GM12878 (cell line): ENCODE measurements around the gene AMPD2. TPM values are rescaled to one million over a fixed set of nuclear protein-coding genes. Genes with fewer than 3 reads are reported as not detected.

Source experiments
- ATAC-seq: fragments of 200-7000 bp; cut with Tn5 transposase; 3 replicates; pipeline ENCODE4 v1.9.1; 2020; ENCODE audit warnings: mild to moderate bottlenecking, moderate library complexity
- BruUV-seq: library from RNA; stranded (reverse); fragments of 400-500 nt; replicated peaks from 2 replicates; lab custom pipeline; 2021; lab: Mats Ljungman, UMichigan
- CTCF ChIA-PET: fragments of 300-600 bp; sonication (Branson Sonifier 250); formaldehyde crosslinking; extraction: SDS; loops from one replicate; lab custom pipeline; 2021; ENCODE audit warnings: inconsistent platforms; lab: Yijun Ruan, JAX
- POLR2A ChIA-PET: fragments of 350-600 bp; formaldehyde crosslinking; extraction: SDS; loops from one replicate; lab custom pipeline; 2021; ENCODE audit warnings: inconsistent platforms; lab: Charles Lee
- RAD21 ChIA-PET: fragments of 300-600 bp; sonication (Branson Sonifier 250); formaldehyde crosslinking; loops from one replicate; lab custom pipeline; 2023; ENCODE audit warnings: antibody characterized with exemption; ENCODE audit not compliant: unreplicated experiment; lab: Charles Lee
- SMC1A ChIA-PET: fragments of 300-600 bp; sonication (Branson Sonifier 250); formaldehyde crosslinking; loops from one replicate; lab custom pipeline; 2023; ENCODE audit not compliant: unreplicated experiment, uncharacterized antibody; lab: Charles Lee
- DNase-seq: peaks from one replicate; pipeline ENCODE4 v3.0.0-alpha.2; 2011; ENCODE audit warnings: low read depth, low spot score
- FAIRE-seq: peaks from 3 replicates; lab custom pipeline; 2011; peaks lifted over from hg19 to GRCh38; lab: Jason Lieb, UNC
- H2AFZ ChIP-seq: 2 replicates; pipeline ENCODE4 v1.6.0; 2011; ENCODE audit warnings: low read depth, low read length, control low read depth; ENCODE audit not compliant: control insufficient read depth
- H3K27ac ChIP-seq: 2 replicates; pipeline ENCODE4 v1.5.1; 2011; ENCODE audit warnings: control low read depth; ENCODE audit not compliant: control insufficient read depth, insufficient read depth
- H3K27me3 ChIP-seq, 2 experiments: replicated peaks in 1 of 2; 2 replicates each; pipeline versions ENCODE4 v1.6.0 to v1.6.1; 2011; ENCODE audit warnings: low read length in 1 of 2; ENCODE audit not compliant: control insufficient read depth in 2 of 2, insufficient read depth in 2 of 2
- H3K36me3 ChIP-seq, 2 experiments: 2 replicates each; pipeline ENCODE4 v1.5.1; 2011; ENCODE audit warnings: low read length in 1 of 2; ENCODE audit not compliant: control insufficient read depth in 2 of 2, insufficient read depth in 2 of 2
- H3K4me1 ChIP-seq: 2 replicates; pipeline ENCODE4 v1.6.1; 2011; ENCODE audit warnings: mild to moderate bottlenecking, low read length, moderate library complexity, mixed read lengths; ENCODE audit not compliant: control insufficient read depth, insufficient read depth
- H3K4me2 ChIP-seq: 2 replicates; pipeline ENCODE4 v1.6.0; 2011; ENCODE audit warnings: control low read depth; ENCODE audit not compliant: control insufficient read depth, insufficient read depth
- H3K4me3 ChIP-seq: fragments of 200-600 bp; sonication (generic); 2 replicates; pipeline ENCODE4 v1.5.1; 2016
- H3K79me2 ChIP-seq: 2 replicates; pipeline ENCODE4 v1.6.0; 2011; ENCODE audit warnings: low read length; ENCODE audit not compliant: control insufficient read depth, insufficient read depth
- H3K9ac ChIP-seq: 2 replicates; pipeline ENCODE4 v1.8.0; 2011; ENCODE audit warnings: low read length, control low read depth, mixed read lengths; ENCODE audit not compliant: control insufficient read depth, insufficient read depth
- H3K9me3 ChIP-seq: replicated peaks from 3 replicates; pipeline ENCODE4 v1.5.1; 2011; ENCODE audit warnings: mild to moderate bottlenecking, low read length; ENCODE audit not compliant: control insufficient read depth, insufficient read depth
- H4K20me1 ChIP-seq: 2 replicates; pipeline ENCODE4 v1.6.0; 2011; ENCODE audit not compliant: control insufficient read depth, insufficient read depth
- BHLHE40 ChIP-seq, 2 experiments: fragments of 450-650 bp in 1 of 2; IDR thresholded peaks; 2 replicates each; pipeline ENCODE4 v1.6.1; 2011 to 2017; ENCODE audit warnings: low read depth in 2 of 2, borderline replicate concordance in 1 of 2, improper control_type of control experiment in 1 of 2, low read length in 1 of 2, mild to moderate bottlenecking in 1 of 2
- CEBPB ChIP-seq, 2 experiments: fragments of 150-350 bp in 1 of 2; IDR thresholded peaks; 2 replicates each; pipeline ENCODE4 v1.6.1; 2012 to 2014; ENCODE audit warnings: low read depth in 2 of 2, low read length in 2 of 2, borderline replicate concordance in 1 of 2, inconsistent platforms in 1 of 2
- CHD4 ChIP-seq: fragments of 200-600 bp; sonication (generic); IDR thresholded peaks from 2 replicates; pipeline ENCODE4 v1.6.1; 2016; ENCODE audit warnings: mild to moderate bottlenecking
- FOXM1 ChIP-seq: IDR thresholded peaks from 2 replicates; pipeline ENCODE4 v1.6.1; 2012; ENCODE audit warnings: low read depth, mild to moderate bottlenecking, inconsistent platforms, low read length, moderate library complexity
- HCFC1 ChIP-seq: fragments of 150-350 bp; IDR thresholded peaks from 2 replicates; pipeline ENCODE4 v1.6.1; 2014; ENCODE audit warnings: low read length
- HDAC6 ChIP-seq: fragments of 200-600 bp; sonication (generic); IDR thresholded peaks from one replicate; pipeline ENCODE4 v1.8.0; 2017; ENCODE audit warnings: antibody characterized with exemption; ENCODE audit not compliant: unreplicated experiment
- KLF5 ChIP-seq: fragments of 450-650 bp; IDR thresholded peaks from 2 replicates; pipeline ENCODE4 v1.6.1; 2014; ENCODE audit warnings: mild to moderate bottlenecking; ENCODE audit not compliant: partially characterized antibody
- MAX ChIP-seq: IDR thresholded peaks from 2 replicates; pipeline ENCODE4 v1.6.1; 2012; ENCODE audit warnings: low read depth, low read length, improper control_type of control experiment
- MEF2A ChIP-seq: IDR thresholded peaks from 2 replicates; pipeline ENCODE4 v1.6.1; 2011; ENCODE audit warnings: low read depth, mild to moderate bottlenecking, low read length, moderate library complexity; ENCODE audit not compliant: insufficient read depth
- MEF2B ChIP-seq: fragments of 450-650 bp; IDR thresholded peaks from 2 replicates; pipeline ENCODE4 v1.6.1; 2018; ENCODE audit warnings: mild to moderate bottlenecking, moderate library complexity; ENCODE audit not compliant: partially characterized antibody, poor library complexity, severe bottlenecking
- MTA2 ChIP-seq: fragments of 450-650 bp; IDR thresholded peaks from 2 replicates; pipeline ENCODE4 v1.6.1; 2016; ENCODE audit warnings: low read depth, mild to moderate bottlenecking, moderate library complexity
- NFYA ChIP-seq: IDR thresholded peaks from 2 replicates; pipeline ENCODE4 v1.6.1; 2011; ENCODE audit warnings: low read depth, mild to moderate bottlenecking, low read length, improper control_type of control experiment, borderline replicate concordance
- NR2C2 ChIP-seq: IDR thresholded peaks from 2 replicates; pipeline ENCODE4 v1.6.1; 2011; ENCODE audit warnings: borderline replicate concordance, low read depth; ENCODE audit not compliant: control insufficient read depth, insufficient read length
- STAT3 ChIP-seq: IDR thresholded peaks from 2 replicates; pipeline ENCODE4 v1.6.1; 2011; ENCODE audit warnings: low read depth, low read length, improper control_type of control experiment
- SUPT20H ChIP-seq: IDR thresholded peaks from 2 replicates; pipeline ENCODE4 v1.6.1; 2011; ENCODE audit warnings: low read depth, mild to moderate bottlenecking, low read length, moderate library complexity, borderline replicate concordance; ENCODE audit not compliant: control insufficient read depth
- USF1 ChIP-seq: IDR thresholded peaks from 2 replicates; pipeline ENCODE4 v1.6.1; 2011; ENCODE audit warnings: borderline replicate concordance, low read depth, mild to moderate bottlenecking, moderate library complexity, mixed read lengths, low read length; ENCODE audit not compliant: insufficient read depth; ENCODE audit errors: extremely low read length
- ZNF274 ChIP-seq: IDR thresholded peaks from one replicate; pipeline ENCODE4 v1.8.0; 2011; ENCODE audit not compliant: insufficient read length, insufficient read depth
- ZNF687 ChIP-seq: fragments of 450-650 bp; IDR thresholded peaks from 2 replicates; pipeline ENCODE4 v1.6.1; 2017; ENCODE audit warnings: mild to moderate bottlenecking, moderate library complexity
- WGBS: methylation state at CpG from one replicate; pipeline ENCODE4 v1.1.6; 2016; ENCODE audit warnings: low lambda C conversion rate; ENCODE audit not compliant: insufficient replicate concordance, insufficient coverage; ENCODE audit errors: missing lambda C conversion rate; 5-methylcytosine and 5-hydroxymethylcytosine counted together
- in situ Hi-C: fragments of 300-500 bp; cut with MboI; formaldehyde crosslinking; loops from 9 replicates; pipeline ENCODE4 v1.14.3; 2018; ENCODE audit warnings: mixed read lengths
- intact Hi-C: fragments of 100-400 bp; cut with micrococcal nuclease; formaldehyde crosslinking; loops from one replicate; pipeline ENCODE4 v1.14.2; 2022; ENCODE audit not compliant: unreplicated experiment
- polyA plus RNA-seq, 11 experiments: library from polyadenylated mRNA; depleted of rRNA in 4 of 11; unstranded in 6 of 11; stranded (reverse) in 5 of 11; fragments of >200 nt; fragmentation: Nextera tagmentation in 4 of 11; fragmentation: Illumina TruSeq in 1 of 11; extraction: Ambion mirVana in 4 of 11; extraction: Trizol in 1 of 11; gene quantifications; 1 replicate in 1 of 11; 2 replicates in 10 of 11; pipeline versions ENCODE4 v1.2.1 to v1.2.3, GENCODE V29; 2011 to 2016; ENCODE audit warnings: inconsistent platforms in 2 of 11, missing spikeins in 2 of 11, low read depth in 1 of 11
- total RNA-seq, 4 experiments: library from RNA; depleted of rRNA in 3 of 4; stranded (reverse); fragments of >200 nt in 3 of 4; fragmentation: Illumina TruSeq in 1 of 4; extraction: Trizol in 1 of 4; gene quantifications; 2 replicates each; pipeline versions ENCODE4 v1.2.1 to v1.2.3, GENCODE V29; 2013 to 2021

The AMPD2 gene
- total and polyA plus RNA-seq, 10 of the 15 experiments (the other 5 are each of a cell fraction or from before 2014, with no cell fraction given): 2.0 to 75.9 (median 31.3) TPM

GRCh38 chr1:109652402-109652801 lies 32.8 kb downstream of the AMPD2 start (continued):
- TF ChIP-seq MAX: no peak
- TF ChIP-seq MEF2B: no peak
- TF ChIP-seq HCFC1: no peak
- TF ChIP-seq HDAC6: no peak
- TF ChIP-seq NR2C2: no peak

GRCh38 chr1:109653306-109653705 lies 33.7 kb downstream of the AMPD2 start:
- ChIA-PET RAD21 (interaction anchor here (0.6 to 4.9 kb wide), 6 partner anchors 13 to 331 kb away, joined by 3 to 48 read pairs (median 9); partner anchors contain the start of genes AHCYL1, GSTM1 and GSTM2), POLR2A (interaction anchor here (0.9 kb wide), 1 partner anchor 105 kb away, joined by 3 read pairs; the partner anchor contains the start of gene GNAI3), CTCF (interaction anchor here (1.0 to 10.8 kb wide), 6 partner anchors 14 to 331 kb away, joined by 4 to 299 read pairs (median 40); partner anchors contain the start of gene AHCYL1), SMC1A (interaction anchor here (0.8 to 5.6 kb wide), 7 partner anchors 10 to 332 kb away, joined by 3 to 63 read pairs (median 12); partner anchors contain the start of gene AHCYL1)
- H3K36me3 ChIP-seq: no peaks in the 10 kb centered on the region
- H3K9me3 ChIP-seq: no peaks in the 10 kb centered on the region
- H3K4me1 ChIP-seq: 0 out of 2 replicates have a peak, but pooled peaks cover 4% of the 10 kb centered on the region
- FAIRE-seq (no peak), ATAC-seq (no peak), DNase-seq (no peak)
- no peak overlapping the region for H3K9ac ChIP-seq
- no peak overlapping the region for H3K4me3 ChIP-seq
- WGBS: 25% methylated on average over 2 of the region's 2 CpGs
- no TSS peak for BruUV-seq
- in situ Hi-C loops: no loop called here
- H3K27me3 ChIP-seq: no peaks in the 10 kb centered on the region
- intact Hi-C loops: no loop called here
- no peak overlapping the region for H2AFZ ChIP-seq
- no peaks in the 10 kb centered on the region for H4K20me1 ChIP-seq
- no peak overlapping the region for H3K27ac ChIP-seq
- no peak overlapping the region for H3K4me2 ChIP-seq
- H3K79me2 ChIP-seq: no peaks in the 10 kb centered on the region; the same call in 1 of the 2 replicates
- TF ChIP-seq KLF5 (no peak), STAT3 (no peak), USF1 (no peak), FOXM1 (no peak), CHD4 (no peak), CEBPB (IDR thresholded peaks at IDR 0.05; ENCODE audit: borderline replicate concordance in 1 of 2, low read depth in 2 of 2, low read length in 2 of 2) (no peak), ZNF274 (no peak), MTA2 (no peak), SUPT20H (no peak), BHLHE40 (IDR thresholded peaks at IDR 0.05; ENCODE audit: borderline replicate concordance in 1 of 2, low read depth in 2 of 2, low read length in 1 of 2) (no peak), MEF2A (no peak), NFYA (no peak), ZNF687 (no peak)
